Renal cortex interstitium (tissue), 11 donors: ENCODE results near the gene BMPR1B. TPM values are rescaled to one million over a fixed set of nuclear protein-coding genes. Genes with fewer than 3 reads are reported as not detected.
A peak's percentile ranks its signal among the peaks of the same experiment; 100 is the strongest.
"Not testable (repeated sequence)": the region's sequence is repeated elsewhere in the genome, so short reads cannot be mapped to it uniquely, and the experiment has no call there.

Experiments used
- DNase-seq, 11 donors: peaks; one replicate each; pipeline ENCODE4 v3.0.0-alpha.2; 2013; ENCODE audit warnings: low read depth in 9 of 11, low spot score in 4 of 11; ENCODE audit errors: extremely low read depth in 1 of 11
- polyA plus RNA-seq, 3 donors: library from polyadenylated mRNA; unstranded; fragments of 120-200 nt; gene quantifications; one replicate each; pipeline ENCODE4 v1.2.1, GENCODE V29; 2013; ENCODE audit not compliant: insufficient read length in 3 of 3

Gene BMPR1B
- polyA plus RNA-seq, 3 donors = 17.1 to 25.6 (median 17.8) TPM

DNA sequence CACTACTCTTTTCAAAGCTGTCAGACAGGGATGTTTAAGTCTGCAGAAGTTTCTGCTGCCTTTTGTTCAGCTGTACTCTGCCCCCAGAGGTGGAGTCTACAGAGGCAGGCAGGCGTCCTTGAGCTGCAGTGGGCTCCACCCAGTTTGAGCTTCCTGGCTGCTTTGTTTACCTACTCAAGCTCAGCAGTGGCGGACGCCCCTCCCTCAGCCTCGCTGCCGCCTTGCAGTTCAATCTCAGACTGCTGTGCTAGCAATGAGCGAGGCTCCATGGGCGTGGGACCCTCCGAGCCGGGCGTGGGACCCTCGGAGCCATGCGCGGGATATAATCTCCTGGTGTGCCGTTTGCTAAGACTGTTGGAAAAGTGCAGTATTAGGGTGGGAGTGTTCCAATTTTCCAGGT is 381.7 kb downstream of the BMPR1B start:
- DNase-seq = not testable (repeated sequence)

DNA sequence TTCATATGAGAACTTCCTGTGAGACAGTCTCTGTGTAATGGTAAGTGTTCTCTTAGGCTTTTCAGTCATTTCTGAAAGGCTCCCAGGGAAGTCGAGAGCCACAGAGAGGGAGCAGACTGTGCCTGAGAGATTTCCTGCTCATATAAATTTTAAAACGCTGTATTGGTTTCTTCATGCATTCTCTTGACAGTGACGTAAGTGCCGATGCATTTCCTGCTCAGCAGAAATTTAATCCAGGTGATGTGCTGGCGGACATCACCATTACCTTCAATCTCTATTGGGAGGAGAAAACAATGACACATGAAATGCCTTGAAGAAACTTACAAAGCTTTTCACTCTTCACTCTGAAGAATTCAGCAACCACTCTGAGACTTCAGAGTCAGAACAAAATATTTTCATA is 383.6 kb downstream of the BMPR1B start:
- no peak for DNase-seq

DNA sequence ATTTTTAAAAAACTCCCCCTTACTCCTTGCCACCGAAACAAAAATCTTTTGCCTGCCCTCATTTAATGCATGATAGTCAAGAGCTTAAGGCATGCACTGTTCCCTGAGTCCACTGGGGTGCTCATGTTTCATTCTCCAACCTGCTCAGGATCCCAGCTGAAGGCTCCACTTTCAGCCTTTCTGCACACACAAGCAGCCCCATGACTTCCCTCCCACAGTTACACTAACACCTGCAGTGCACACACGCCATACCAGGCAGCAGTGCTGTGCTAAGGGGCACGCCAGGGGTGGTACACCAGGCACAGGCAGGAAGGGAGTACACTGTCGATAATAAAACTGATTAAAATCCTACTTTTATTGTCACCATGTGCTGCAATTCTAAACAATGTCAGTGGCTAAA is 385.2 kb downstream of the BMPR1B start:
- DNase-seq = peak in 4 of 11 donors; percentile 21 to 41 (median 28)

DNA sequence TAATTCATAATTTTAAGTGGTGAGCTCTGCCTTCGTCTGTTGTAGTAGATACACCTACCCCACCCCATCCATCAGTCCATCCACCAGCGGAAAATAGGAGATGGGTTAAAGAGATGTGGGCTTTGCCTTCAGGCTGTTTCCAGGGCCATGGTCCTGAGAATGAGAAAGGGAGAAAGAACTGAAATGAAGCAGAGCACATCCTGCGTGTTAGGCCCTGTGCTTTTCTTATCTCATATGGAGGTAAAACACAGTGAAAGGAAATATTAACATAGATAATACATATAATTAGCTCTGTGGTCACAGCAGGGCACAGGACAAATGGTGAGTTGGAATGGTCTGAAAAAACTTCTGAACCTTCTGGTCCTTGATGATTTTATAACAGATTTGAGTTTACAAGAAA is 393.5 kb downstream of the BMPR1B start:
- DNase-seq = no peak

DNA sequence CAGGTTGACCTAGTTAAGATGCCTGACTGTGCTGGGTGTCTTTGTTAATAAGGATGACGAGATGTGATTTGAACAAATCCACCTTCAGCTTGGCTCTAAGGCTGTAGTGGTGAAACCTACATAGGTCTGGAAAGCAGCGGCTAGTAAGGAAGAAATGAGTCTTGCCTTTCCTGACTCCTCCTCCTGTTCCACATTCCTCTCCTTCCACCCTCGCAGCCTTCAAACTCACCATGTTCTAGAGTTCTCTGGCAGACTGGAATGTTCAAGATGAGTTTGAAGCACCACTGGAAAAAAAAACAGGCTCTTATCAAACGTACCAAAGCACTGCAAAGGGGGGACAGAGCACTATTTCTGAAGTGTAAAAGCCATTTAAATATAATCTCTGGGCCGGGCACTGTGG is 395.4 kb downstream of the BMPR1B start:
- DNase-seq = no peak

DNA sequence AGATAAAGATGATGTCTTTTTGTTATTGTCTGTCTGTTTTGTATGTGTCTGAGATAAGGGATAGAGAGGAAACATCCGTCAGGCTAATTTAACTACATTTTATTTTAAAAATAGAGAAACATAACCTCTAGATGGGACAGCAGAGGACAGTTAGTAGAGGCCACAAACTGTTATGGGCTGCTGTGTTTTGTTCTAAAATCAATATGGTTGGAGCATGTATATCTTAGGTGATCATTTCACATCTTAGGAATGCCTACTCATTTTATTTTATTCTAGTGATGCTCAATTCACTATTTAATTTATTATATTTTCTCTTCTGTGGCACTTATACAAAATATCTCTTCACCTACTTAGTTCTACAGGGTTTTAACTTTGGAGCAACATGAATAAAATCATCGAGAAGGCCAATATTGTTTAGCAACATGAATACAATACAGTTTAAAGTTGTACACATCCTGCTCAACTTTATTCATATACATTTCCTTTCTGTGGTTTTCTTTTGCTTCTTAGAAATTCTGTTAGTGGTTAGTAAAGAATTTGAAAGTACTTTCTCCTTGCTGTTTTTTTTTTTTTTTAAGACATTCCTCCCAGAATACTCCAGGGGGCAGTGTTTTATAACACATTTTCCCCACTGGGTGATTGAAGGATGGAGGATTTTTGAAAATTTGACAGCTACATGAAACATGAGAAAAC is 398.1 kb downstream of the BMPR1B start:
- peak in 5 of 11 donors; percentile 15 to 35 (median 26) for DNase-seq

DNA sequence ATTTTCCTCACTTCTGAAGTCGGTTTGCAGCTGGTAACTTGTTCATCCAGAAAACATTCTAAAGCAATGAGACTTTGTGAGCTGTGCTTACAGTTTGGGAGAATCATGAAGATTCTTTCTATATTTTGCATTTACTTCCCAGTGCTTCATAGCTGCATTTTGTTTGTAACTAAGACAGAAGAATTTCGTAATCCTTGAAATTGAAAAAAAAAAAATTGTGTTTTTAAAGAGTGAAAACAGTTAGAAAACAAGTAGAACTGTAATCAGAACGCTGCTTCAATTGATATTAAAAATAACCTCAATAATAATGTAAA is 398.7 kb downstream of the BMPR1B start:
- DNase-seq = no peak

DNA sequence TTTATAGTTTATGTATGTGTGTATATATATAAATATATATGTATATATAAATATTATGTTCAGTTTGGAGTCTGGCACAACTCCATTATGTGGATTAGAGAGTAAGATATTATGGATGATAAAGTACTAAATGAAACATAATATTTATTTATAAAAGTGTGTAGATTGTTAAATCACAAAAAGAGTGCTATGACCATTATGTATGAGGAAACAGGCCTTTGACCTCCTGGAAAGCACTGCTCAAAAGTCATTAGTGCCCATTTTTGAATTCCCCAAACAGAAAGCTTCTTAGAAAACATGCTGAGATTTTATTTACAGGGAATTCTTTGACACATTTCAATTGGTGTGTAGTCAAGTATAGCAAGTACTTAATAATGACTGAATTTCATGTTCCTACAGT is 399.8 kb downstream of the BMPR1B start:
- no peak for DNase-seq

DNA sequence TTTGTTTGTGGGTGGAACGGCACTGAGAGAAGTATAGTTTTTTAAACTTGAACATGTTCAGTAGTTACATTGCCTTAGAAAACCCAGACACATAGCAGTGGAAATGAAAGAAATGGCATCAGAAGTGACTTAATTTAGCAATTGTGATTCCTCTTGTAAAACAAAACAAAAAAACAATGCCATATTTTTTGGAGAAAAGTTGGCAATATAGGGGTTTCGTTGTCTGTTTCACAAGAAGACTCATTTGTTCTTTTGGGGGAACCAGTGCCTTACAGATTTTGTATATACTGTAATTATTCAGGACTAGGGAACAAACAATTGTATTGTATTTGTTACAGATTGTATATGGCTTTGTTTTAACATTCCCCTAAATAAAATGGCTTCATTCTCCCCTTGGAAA is 400.3 kb downstream of the BMPR1B start:
- DNase-seq = no peak

DNA sequence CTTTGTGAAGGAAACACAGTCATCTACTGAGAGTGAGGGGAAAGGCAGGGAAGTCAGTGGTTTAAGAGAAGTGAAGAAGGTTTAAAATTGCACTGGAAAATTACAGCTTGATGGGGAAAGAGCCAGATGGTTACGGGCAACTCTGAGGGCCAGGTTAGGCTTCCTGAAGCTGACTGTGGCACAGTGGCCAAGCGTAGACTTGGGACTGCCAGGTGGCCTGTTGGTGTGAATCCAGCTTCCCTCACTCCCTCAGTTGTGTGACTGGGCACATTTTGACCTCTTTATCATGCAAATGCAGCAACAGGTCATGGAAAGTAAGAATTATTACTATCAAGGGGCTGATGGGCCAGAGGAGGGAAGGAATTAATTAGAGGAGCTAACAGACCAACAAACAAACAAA is 400.9 kb downstream of the BMPR1B start:
- DNase-seq = no peak

DNA sequence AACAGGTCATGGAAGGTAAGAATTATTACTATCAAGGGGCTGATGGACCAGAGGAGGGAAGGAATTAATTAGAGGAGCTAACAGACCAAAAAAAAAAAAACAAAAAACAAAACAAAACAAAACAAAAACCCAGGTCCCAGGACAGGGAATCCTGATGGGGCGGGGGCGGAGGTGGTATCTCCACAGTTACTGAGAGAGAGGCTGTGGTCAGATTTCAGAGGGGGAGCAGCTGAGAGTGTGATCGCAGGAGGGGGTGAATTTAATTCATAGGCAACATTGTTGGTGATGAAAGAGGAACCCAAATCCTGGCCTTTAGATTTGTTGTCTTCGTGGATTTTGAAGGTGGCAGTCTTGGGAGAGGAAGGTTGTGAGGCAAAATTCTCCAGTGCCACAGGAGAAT is 401.6 kb downstream of the BMPR1B start:
- no peak for DNase-seq

DNA sequence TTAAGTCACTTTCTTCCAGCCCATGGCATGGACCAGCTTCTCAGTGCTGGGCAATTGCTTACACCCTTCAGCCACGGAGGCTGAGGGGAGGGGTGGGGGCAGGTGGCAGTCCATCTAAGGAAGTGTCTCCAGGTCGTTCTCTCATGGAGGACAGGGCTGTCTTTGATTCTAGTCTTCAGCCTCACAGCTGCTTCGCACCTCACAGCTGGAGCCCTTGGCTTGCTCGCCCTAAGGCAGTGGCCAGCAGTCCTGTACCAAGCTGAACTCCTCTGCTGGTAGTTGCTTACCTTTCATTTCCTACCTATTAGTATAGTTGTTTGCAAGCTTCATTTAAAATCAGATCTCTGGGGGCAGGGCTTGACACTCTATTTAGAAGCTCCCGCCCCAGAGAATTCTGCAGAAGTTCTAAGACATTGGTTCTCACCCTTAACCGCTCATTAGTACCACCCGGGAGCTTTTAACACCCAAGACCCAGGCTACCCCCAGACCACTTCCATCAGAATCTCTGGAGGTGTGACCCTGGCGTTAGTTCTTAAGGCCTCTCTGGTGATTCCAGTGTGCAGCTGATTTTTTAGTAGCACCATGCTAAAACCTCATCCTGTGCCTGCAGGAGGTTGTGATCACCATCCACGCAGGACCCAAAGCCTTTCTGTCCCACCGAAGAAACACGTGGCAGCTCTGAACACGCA is 404.2 kb downstream of the BMPR1B start:
- DNase-seq = no peak

DNA sequence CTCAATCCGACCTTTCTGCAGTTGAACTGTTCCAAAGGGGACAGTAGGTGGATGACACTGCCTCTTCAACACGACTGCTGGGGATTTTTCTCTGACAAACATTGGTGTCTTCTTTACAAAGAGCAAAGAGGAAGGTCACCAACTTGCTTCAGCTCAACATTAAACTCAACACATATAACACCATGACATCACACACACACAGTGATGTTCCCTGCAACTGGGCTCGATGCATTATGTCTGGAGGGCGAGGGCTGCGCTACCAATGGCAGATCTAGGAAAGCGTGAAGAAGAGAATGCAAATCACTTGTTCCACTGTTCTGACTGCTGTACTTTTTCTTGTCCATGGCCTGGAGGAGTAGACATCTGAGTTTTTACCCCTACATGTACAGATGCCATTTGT is 405.1 kb downstream of the BMPR1B start:
- DNase-seq = no peak

DNA sequence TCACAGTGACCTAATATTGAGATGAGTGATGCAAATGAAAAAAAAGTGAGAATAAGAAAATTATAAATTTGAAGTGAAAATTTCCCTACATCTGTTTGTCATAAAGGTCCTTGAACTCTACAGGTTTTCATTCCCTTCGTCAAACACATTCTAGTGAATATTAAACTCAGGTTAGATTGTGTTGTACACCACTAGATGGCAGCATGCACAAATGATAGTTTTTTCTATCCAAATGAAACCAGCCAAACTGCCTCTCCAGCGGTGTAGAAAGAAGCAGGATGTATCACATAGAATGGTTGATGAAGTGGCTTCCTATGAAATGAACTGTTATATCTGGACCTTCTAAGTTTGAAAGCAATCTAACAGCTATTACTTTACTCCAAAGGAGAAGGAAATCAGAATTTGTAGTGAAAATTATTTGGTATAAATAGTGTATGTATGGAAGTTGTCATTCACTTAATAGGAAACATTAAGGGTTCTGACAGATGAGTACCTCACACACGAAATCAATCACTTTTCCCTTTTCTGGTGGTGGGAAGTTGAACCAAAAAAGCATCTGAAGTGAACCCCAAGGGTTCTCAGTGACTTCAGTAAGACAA is 408.3 kb downstream of the BMPR1B start:
- DNase-seq = peak; percentile 42 to 78 (median 62)

DNA sequence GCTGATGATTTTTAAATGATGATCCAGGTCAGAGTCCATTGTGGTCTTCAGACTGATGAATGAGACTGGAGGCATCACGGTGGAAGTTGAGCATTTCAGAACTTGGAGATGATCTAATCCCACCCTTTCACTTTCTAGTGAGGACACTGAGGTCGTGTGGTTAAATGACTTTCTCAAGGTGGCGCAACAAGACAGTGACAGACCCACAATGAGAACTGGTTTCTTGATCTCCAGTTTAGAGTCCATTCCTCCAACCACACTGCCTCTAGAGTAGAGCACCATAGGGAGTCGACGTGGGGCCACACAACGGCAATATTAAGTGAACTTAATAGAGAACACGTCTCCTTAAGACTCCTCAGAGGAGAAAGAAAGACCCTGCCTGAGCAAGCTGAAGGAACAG is 410.1 kb downstream of the BMPR1B start:
- no peak for DNase-seq

DNA sequence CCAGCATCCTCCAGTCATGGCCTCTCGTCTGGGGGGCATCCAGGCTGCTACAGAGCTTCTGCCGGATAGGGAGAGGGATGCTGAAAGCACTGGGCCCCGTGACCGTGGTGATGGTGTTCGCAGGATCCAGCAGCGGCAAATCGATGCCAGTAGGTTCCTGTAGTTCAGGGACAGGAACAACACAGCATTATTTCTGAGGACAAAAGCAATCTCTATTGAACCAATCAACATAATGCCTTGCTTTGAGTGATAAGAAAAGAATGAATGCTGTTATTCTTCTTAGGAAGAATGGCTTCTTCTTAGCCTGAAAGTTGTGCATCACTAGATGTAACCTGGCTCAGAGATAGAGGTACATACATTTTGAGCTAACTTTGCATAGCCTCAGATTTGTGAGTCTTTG is 412.4 kb downstream of the BMPR1B start:
- DNase-seq = no peak

DNA sequence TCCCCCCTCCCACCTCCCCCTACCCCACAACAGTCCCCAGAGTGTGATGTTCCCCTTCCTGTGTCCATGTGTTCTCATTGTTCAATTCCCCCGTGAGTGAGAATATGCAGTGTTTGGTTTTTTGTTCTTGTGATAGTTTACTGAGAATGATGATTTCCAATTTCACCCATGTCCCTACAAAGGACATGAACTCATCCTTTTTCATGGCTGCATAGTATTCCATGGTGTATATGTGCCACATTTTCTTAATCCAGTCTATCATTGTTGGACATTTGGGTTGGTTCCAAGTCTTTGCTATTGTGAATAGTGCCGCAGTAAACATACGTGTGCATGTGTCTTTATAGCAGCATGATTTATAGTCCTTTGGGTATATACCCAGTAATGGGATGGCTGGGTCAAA is 413.6 kb downstream of the BMPR1B start:
- DNase-seq = not testable (repeated sequence)

DNA sequence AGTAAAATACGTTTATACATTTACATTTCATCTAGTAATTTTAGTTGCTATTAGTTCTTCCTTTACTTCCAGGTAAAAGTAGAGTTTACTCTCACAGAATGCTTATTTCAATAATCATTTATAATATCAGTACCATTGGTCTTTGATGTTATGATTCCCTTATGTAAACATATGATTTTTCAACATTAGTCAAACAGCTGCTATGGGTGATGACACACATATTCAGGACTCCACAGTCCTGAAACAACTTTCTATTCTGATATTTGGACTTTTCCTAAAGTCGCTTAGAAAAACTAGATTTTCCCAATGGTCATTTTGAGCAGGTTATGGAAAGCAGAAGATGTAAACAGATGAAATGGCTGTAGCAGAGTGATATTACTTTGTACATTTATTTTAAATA is 421.2 kb downstream of the BMPR1B start:
- no peak for DNase-seq

DNA sequence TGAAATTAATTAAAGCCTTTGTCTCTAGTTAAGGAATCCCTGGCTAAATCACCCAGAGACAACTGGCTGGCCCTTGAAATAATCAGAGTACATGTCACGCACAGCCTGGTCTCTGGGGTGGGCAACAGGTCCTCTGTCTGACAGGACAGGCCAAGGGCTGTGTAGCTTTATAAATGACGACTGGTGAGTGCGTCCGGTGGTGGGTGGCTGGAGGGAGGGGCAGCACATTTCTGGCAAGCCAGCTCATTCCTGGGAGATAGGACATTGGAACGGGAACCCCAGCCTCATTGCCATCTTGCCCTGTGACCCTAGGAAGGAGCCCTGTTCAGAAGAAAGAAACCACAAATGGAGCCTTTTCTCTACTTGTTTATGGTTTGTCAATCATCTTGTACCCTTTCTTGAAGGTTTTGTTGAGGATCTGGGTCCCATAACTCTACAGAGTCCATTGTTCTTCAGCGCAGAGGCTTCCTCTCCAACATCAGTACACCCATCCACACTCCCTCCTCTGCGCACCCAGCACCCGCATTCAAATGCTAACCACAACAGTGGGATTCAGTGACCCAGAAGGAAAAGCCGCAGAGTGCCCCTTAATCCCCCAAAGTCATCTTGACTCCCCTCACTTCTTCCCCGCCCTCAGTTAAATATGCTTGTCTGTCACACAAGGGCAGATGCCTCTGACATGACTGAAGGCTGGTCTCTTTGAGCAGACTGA is 422.9 kb downstream of the BMPR1B start:
- no peak for DNase-seq
